HT-29 (cell line): ENCODE results near the gene FAF1. TPM values are rescaled to one million over a fixed set of nuclear protein-coding genes. Genes with fewer than 3 reads are reported as not detected.

Experiments
- DNase-seq: peaks from one replicate; pipeline ENCODE4 v3.0.0-alpha.2; 2015; ENCODE audit warnings: low spot score
- total RNA-seq: library from RNA; depleted of rRNA; stranded (reverse); fragments of >200 nt; shearing (Covaris generic); gene quantifications from 2 replicates; pipeline ENCODE4 v1.2.3, GENCODE V29; 2014

FAF1 gene
- total RNA-seq, 1 experiment from 2014 or later: 25.9 TPM

GRCh38 chr1:50436489-50436888 is 523.6 kb downstream of the FAF1 start:
- no peak for DNase-seq

DNA sequence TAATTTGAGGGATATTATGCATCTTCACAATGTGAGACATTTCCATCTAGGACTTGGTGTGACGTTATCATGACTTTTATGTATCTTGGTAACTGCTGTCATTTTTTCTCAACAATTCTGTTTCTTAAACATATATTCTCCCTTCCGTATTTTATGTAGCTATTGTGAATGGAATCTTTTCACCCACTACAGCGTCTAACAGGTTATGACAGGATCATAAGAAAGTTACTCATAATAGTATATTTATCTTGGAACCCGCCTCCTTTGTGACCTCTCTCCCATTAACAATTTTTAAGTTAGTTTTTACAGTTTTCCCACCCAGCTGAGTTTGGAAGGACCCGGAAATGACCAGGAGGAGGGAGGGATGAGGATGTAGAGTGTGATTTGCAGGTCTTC is 530.1 kb downstream of the FAF1 start:
- DNase-seq: no peak

DNA sequence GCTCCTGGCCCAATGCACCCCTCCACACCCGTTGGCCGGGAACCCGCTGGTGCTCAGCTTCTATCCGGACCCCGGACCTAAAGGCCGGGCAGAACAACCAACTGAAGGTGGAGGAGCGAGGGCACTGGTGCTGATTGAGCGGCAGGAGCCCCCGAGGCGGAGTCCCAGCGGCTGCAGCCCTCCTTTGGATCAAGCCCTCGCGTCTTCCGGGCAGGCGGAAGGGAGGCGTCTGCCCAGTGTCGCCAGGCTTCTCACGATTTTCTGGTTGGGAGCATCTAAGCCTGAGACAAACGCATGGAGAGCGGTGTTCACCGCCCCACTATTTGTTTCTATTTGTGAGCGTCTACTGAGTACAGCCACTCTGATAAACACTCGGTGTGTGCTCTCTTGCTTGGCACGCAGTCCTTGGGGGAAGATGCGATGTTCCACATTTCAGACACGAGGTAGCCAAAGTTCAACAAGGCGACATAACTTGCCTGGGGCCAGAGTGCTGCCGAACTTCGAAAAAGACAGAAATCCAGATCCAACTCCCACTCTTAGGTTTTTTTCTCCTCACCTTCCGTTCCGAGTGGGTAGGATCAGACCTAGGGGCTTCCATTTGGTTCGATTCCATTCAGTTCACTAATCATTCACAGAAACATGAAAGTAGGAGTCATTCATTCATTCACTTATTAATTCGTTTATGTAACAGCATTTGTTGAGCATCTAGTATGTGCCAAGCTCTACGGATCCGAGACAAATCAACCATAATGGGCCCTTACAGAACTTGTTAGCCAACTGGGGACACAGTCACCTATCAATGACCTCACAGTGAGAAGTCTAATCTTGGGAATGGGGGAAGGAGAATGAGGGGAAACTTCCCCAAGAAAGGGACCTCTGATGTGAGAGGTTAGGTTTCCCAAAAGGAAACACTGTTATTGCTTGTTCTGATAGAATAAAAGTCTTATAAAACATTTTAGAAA is 532.0 kb downstream of the FAF1 start:
- no peak for DNase-seq

DNA sequence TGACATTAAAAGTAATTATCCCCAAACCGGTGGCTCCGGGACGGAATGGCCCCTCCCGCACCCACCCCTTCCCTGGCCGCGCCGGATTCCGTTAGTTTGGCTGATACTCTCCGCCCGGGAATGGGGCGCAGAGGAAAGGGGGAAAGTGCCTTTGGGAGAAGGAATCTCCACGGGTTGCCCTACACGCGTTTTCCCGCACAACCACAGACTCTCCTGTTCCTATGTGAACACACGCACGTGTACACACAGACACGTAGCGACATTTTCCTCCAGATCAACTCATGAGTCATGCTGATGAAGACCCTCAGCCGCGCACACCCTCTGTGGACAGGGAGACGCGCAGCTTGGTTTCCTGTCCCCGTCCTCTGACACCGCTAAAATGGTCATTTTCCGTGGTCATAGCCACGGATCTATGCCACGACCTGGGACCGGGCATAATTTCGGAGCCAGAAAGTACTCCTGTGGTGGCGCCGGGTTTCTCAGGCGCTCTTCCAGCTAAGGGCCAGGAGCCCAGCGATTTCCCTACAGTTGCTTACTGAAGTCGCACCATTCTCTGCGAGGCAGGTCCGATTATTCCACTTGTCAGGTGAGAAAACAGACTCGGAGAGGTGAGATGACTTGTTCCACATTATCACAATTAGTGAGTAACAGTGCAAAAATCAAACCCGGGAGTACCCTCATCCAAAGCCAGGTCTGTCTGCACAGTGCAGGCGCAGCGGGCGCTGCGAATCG is 532.8 kb downstream of the FAF1 start:
- DNase-seq: no peak

- no peak for DNase-seq
These were observed 533.4 kb downstream of the FAF1 start for GRCh38 chr1:50426702-50427085.

GRCh38 chr1:50426108-50426700 is 533.9 kb downstream of the FAF1 start:
- no peak for DNase-seq

DNA sequence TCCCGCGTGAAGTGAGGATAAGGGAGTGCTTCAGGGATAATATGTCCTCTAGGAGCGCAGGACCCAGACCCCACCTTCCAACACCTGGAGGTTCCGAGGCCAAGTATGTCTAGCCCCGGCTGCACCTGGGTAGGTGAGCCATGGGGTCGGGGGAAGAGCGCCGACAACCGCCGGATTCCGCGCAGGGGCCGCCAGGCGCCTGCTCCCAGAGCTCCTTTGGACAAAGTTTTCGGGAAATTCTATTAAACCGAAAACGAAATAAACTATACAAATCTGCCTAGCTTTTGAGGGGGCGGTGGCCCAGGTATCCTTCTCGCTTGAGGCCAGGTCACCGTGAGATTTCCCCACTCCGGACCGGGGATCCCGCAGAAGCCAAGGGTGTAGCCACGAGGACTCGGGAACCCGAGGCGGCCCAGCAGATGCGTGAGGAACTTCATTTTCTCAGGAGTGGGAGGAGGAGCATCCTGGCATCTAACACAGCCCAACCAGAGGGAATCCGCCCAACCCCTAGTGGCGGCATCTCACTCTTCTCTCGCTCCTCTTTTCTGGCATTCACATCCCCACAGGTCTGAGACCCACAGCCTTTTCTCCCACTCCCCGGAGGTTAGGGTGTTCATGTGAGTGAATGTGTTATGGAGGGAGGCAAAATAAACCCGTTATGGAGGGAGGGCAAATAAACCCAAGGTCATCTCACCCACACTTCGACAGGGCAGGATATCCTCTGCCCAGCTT is 534.5 kb downstream of the FAF1 start:
- no peak for DNase-seq

DNA sequence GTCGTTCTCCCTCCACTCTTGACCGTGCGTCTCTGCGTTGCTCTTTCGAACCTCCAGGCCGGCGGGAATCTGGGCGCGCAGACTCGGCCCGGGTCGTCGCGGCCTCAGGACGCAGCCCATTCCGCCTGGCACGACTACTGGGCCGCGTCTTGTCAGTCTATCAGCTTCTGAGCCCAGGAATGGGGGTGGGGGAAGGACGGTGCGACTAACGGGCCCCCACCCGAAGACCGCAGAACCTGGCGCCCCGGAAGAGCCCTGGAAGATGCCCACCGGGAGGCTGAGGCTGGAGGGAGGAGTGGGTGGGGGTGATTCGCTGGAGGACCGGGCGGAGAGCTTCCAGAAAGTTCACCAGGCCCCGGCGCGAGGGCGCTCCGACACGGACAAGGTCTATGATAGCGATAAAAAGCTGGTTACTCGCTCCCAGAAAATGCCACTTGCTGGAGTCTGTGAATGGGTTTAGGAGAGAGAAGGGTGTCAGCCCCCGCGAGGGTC is 535.1 kb downstream of the FAF1 start:
- no peak for DNase-seq

DNA sequence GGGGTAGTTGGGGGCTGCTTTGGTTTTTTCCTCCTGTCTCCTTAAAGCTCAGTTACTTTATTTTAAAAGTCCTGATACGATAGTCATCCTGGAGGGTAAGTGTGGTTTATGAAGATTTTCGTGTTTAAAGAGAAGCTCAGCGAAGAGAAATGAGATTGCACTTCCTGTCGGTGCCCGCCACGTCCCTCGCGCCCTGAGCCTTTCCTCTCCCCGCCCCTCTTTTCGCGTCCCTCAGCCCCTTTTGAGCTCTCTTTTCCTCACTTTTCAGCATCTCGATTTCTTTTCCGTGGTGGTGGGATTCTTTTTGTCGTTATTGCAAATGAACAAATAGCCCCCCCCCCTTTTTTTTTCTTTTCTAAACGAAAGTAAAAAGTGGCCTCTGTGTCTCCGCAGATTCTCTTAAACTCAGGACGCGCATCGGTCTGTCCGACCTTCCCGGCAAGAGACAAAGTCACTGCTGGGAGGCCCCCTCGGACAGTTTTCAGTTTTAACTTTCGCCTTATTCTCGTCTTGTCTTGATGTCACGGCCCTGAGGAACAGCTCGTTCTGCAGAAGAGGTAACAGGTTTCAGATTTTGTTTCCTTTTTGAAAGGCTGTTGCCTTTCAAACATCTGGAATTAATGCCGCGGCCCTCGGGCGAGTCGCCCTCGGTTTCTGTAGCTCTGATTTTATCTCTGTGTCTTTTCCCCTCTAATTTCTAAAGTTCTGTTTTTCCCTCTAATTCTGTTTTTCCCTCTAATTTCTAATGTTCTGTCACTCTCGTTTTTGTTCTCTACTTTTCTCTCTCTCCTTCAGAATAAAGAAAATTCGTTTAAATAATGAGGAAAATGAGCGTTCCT is 535.8 kb downstream of the FAF1 start:
- DNase-seq: no peak

GRCh38 chr1:50423670-50424000 is 536.4 kb downstream of the FAF1 start:
- DNase-seq: no peak

- no peak for DNase-seq
These were observed 537.0 kb downstream of the FAF1 start, which contains the start of gene DMRTA2 for GRCh38 chr1:50422946-50423669. DMRTA2 (minus strand) TSS chr1:50423443; CDS start chr1:50421536, 1,907 bp downstream.

- no peak for DNase-seq
These were observed 537.5 kb downstream of the FAF1 start for GRCh38 chr1:50422675-50422945.

DNA sequence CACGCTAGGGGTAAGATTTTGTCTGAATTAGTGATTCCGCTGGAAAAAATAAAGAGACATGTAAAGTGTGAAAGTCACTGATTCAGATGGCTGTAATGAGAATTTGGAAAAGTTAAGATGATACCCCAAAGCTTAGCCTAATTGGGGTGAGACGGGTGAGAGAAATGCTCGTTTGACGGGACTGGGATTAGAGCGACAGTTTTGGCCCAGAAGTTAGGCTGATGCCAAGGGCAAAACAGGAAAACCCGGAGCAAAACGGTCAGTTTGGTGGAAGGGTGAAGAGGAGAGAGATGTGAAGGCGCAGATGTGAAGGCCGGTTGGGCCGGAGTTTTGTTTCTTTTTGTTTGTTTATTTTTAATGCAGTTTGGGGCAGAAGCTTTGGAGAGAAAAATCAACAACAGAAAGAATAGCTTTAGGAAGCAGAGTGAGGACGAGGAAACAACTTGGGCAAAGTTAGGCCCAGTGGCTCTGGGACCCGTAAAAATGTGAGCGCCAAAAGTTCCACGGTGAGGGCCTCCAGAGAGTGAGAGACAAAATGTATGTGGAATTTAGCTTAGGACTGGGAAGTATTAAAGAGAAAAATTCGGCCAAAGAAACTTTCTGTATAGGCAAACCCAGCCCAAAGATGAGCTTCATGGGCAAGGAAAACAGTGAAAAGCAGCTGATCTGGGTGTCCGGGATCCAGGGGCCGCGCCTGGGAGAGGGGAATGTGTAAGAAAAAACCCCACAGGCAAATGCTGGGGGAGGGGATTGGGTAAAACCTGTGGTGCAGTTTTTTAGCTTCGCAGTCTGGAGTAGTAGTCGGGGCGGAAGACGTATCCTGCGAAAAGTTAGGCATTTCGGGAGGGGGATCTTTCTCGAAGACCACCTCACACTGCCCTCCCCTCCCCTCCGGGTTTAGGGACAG is 538.0 kb downstream of the FAF1 start:
- DNase-seq: no peak

DNA sequence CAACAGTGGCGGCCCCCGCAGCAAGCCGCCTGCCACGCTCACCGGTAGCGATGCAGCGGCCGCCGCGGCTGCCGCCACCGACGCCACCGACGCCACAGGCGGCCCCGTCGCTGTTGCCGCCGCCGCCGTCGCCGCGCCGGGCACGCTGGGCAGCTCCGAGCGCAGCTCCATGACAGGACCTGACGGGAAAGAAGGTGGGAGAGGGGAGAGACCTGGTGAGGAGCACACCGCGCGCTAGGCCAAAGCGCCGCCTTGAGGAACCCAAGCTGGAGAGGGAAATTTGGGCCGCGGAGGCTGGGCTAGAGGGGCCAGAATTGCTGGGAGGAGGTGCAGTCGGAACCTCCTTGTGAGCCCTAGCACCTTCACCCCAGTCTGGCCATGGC is 538.7 kb downstream of the FAF1 start:
- no peak for DNase-seq

DNA sequence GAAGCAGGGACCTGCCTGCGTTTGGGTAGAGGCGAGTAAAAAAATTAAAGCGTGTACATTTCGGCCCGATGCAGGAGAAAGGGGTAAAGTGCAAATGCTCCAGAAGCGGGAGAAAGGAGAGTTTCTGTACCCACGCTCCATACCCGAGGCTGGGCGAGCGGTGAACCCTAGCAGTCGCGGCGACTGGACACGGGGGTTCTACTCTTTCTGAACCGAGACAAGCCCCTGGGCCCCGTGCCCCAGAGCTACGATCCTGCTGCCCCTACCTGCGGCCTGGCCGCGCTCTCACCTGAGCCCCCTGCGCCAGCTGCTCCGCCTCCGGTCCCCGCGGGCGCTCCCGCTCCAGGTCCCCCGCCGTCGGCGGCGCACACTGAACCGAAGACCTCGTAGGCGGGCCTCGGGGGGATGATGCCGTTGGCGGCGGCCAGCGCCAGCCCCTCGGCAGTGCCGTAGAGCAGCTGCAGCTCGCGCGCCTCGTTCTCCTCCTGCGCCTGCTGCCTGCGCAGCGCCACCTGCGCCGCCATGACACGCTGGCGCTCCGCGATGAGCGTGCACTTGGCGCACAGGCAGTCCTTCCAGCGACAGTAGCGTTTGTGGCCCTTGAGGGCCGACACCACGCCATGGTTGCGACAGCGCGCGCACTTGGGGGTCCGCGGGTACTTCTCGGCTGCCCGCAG is 539.2 kb downstream of the FAF1 start:
- DNase-seq: no peak

GRCh38 chr1:50419907-50420677 is 540.0 kb downstream of the FAF1 start:
- DNase-seq: no peak

DNA sequence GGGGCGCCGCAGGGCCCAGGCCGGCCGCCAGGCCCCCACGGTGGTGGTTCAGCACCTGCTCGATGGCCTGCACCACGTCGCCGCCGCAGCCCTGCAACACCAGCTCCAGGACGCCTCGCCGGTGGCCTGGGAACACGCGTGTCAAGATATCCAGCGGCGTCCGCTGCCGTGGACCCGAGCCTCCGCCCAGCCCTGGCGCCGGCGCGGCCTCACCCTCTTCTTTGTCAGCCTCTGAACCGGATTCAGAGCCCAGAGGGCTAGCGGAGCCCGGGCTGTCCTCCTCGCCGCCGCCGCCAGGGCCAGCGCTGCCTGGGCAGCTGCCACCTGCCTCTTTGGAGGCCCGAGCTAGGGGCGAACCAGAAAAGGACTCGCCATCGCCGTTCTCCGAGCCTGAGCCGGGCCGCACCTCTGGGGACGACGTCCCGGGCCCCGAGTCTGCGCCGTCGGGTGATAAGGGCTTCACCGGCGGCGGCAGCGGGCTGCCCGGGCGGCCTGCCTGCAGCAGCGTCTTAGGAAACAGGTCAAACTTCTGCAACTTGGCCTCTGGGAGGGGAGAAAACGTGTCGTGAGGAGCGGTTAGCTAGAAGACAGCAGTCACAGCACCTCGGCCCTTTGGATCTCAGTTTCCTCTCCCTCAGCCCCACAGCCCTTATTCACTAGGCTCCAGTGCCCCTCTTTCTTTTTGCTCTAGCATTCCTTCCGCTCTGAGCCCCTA is 540.7 kb downstream of the FAF1 start:
- no peak for DNase-seq
